Measurements from ENCODE around the gene RBMS3.

- no peak for TF ChIP-seq POLR2A (IDR thresholded peaks at IDR 0.05)
- no peak for TF ChIP-seq CTCF (IDR thresholded peaks at IDR 0.05)
Measured at GRCh38 chr3:29265509-29266072, 15.3 kb upstream of the RBMS3 start.
